ENCODE data around the gene SPIN2B. TPM values are rescaled to one million over a fixed set of nuclear protein-coding genes. Genes with fewer than 3 reads are reported as not detected.
"Not testable (repeated sequence)": the region's sequence is repeated elsewhere in the genome, so short reads cannot be mapped to it uniquely, and the experiment has no call there.

Gene SPIN2B
- total and polyA plus RNA-seq, 2 of the 4 experiments (the other 2 are of a cell fraction) = 3.0 to 9.3 TPM

DNA sequence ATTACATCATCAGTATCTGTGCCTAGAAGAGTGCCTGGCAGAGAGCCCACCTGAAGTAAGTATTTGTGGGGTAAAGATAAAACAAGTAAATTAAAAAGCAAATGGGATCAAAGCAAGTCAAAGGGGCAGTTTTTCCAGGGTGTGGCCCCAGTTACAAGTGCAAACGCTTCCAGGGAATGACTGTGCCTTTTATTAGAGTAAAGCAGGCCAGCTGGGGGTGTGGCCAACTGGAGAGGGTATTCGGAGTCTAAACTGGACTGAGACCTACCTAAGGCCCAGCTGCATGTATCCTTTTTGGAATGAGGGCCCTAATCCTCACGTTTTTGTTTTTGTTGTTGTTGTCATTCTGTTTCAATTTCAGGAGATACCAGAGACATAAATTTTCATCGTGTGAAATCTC lies 11.9 kb upstream of the SPIN2B start:
- BruUV-seq (replicated peaks); H2BK120ac ChIP-seq (ENCODE audit: low read depth, low read length); H3K56ac ChIP-seq (ENCODE audit: extremely low read depth, insufficient read depth, low read length); H2BK20ac ChIP-seq (ENCODE audit: low read depth, low read length); H3K14ac ChIP-seq (replicated peaks; ENCODE audit: low read depth, low read length); H3K4me2 ChIP-seq (ENCODE audit: low read depth, low read length); dilution Hi-C loops (cut with HindIII; ENCODE audit: low sequenced_read_pairs, unreplicated experiment); H4K8ac ChIP-seq (ENCODE audit: low read depth in 2 of 2, low read length in 2 of 2); H3K4me3 ChIP-seq (ENCODE audit: insufficient read depth, low read depth, low read length); H2BK5ac ChIP-seq (ENCODE audit: low read depth, low read length, poor library complexity, severe bottlenecking); H2AFZ ChIP-seq (replicated peaks; ENCODE audit: low read length, poor library complexity); H3K9ac ChIP-seq (ENCODE audit: low read depth, low read length); H3K9me1 ChIP-seq (ENCODE audit: insufficient read depth, low read length); H3K27me3 ChIP-seq (ENCODE audit: control insufficient read depth, insufficient read depth, low read length); POLR2A ChIA-PET (ENCODE audit: unreplicated experiment); H2BK15ac ChIP-seq (ENCODE audit: low read depth, low read length); H3K4me1 ChIP-seq (ENCODE audit: control insufficient read depth, insufficient read depth, low read length); H3K9me3 ChIP-seq (ENCODE audit: control insufficient read depth, insufficient read depth, low read length); H2AK5ac ChIP-seq (ENCODE audit: low read depth, low read length); H2AK9ac ChIP-seq (replicated peaks; ENCODE audit: low read depth, low read length, poor library complexity); ATAC-seq (ENCODE audit: low read depth); CTCF ChIA-PET; H3K79me1 ChIP-seq (ENCODE audit: low read depth in 1 of 2, low read length in 2 of 2); H3K27ac ChIP-seq (ENCODE audit: insufficient read depth, low read length); H4K20me1 ChIP-seq (ENCODE audit: insufficient read depth, low read length); H3K18ac ChIP-seq (ENCODE audit: low read depth, low read length); intact Hi-C loops (cut with micrococcal nuclease); H3K4ac ChIP-seq (ENCODE audit: low read depth, low read length); H3K36me3 ChIP-seq (ENCODE audit: control insufficient read depth, insufficient read depth, low read length); H3K23ac ChIP-seq (ENCODE audit: low read depth, low read length); H4K91ac ChIP-seq (ENCODE audit: insufficient read depth, low read depth, low read length); H4K5ac ChIP-seq (ENCODE audit: low read depth, low read length); DNase-seq: not testable (repeated sequence)
- in situ Hi-C loops (cut with MboI; ENCODE audit: low sequenced_read_pairs) = loop anchor here (25.0 kb wide), 1 partner anchor 779 kb away; the partner anchor contains the start of gene ZXDA
- WGBS, 2 experiments (ENCODE audit: extremely low coverage in 2 of 2, insufficient read length in 1 of 2) = 40% methylated on average over 1 of the region's 4 CpGs; no CpG with 5 or more reads in 1 of the 2 experiments

All from IMR-90 (cell line).